Body of pancreas (tissue), 4 donors: ENCODE measurements around the gene OAS1.

Experiments
- CTCF ChIP-seq, 7 experiments: fragments of 450-650 bp in 4 of 7; fragments of 200-600 bp in 3 of 7; sonication (generic) in 3 of 7; IDR thresholded peaks; one replicate each; pipeline ENCODE4 v1.5.1; 2016 to 2019; ENCODE audit warnings: antibody characterized with exemption in 7 of 7
- POLR2A ChIP-seq, 3 donors: fragments of 450-650 bp; IDR thresholded peaks; one replicate each; pipeline ENCODE4 v1.6.1; 2016; ENCODE audit warnings: antibody characterized with exemption in 3 of 3, mild to moderate bottlenecking in 2 of 3

DNA sequence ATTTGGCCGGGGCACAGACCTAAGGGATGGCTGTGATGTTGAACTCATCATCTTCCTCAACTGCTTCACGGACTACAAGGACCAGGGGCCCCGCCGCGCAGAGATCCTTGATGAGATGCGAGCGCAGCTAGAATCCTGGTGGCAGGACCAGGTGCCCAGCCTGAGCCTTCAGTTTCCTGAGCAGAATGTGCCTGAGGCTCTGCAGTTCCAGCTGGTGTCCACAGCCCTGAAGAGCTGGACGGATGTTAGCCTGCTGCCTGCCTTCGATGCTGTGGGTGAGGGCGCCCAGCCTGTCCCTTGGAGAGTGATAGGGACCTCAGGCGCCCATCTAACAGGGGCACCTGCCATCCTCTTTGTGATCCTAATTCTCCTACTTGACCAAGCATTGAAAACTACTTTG lies 43.9 kb downstream of the OAS1 start:
- TF ChIP-seq POLR2A (IDR thresholded peaks at IDR 0.05) (no peak), CTCF (IDR thresholded peaks at IDR 0.05) (no peak)
